ENCODE data around the gene SERPINB4. TPM values are rescaled to one million over a fixed set of nuclear protein-coding genes. Genes with fewer than 3 reads are reported as not detected.

Gene SERPINB4
- total RNA-seq, 2 donors from 2014 or later = 0.24 TPM; not detected in 1

- Mint-ChIP-seq H3K27me3 (ENCODE audit: insufficient read depth) (no peaks in the 10 kb centered on the region), H3K27ac (no peak overlapping the region)
- no peak overlapping the region for H3K4me3 ChIP-seq (ENCODE audit: low read length)
Observed at GRCh38 chr18:63637703-63638102, 6.4 kb downstream of the SERPINB4 start.

DNA sequence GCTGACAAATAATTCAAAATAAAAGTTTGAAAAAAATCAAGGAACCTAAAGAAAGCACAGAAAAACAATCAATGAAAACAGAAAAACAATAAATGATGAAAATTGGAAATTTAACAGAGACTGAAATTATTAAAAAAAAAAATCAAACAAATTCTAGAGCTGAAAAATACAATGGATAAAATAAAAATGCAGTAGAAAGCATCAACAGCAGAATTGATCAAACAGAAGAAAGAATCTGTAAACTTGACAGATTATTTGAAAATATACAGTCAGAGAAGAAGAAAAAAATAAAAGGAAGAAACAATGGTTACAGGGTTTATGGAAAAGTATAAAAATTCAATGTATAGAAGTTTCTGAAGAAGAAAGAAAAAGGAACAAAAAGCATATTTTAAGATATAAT, 16.2 kb downstream of the SERPINB4 start:
- TF ChIP-seq CTCF (conservative IDR thresholded peaks at IDR 0.05) = no peak
- no peak for DNase-seq
- no peaks in the 10 kb centered on the region for H3K4me1 Mint-ChIP-seq
- no peak overlapping the region for H3K27ac ChIP-seq (ENCODE audit: low read depth, low read length)
- H3K4me1 ChIP-seq (ENCODE audit: control insufficient read depth, insufficient read depth, low read length) = no peaks in the 10 kb centered on the region
- no peaks in the 10 kb centered on the region for H3K36me3 ChIP-seq (ENCODE audit: control insufficient read depth, insufficient read depth, low read length)
- peaks cover 5% of the 10 kb centered on the region for H3K36me3 Mint-ChIP-seq (ENCODE audit: low read depth)
- H3K9me3 ChIP-seq (ENCODE audit: control insufficient read depth, low read length) = peaks cover 44% of the 10 kb centered on the region
- H3K27me3 ChIP-seq (ENCODE audit: control insufficient read depth, insufficient read depth, low read length, poor library complexity, severe bottlenecking) = no peaks in the 10 kb centered on the region
- H3K4me3 Mint-ChIP-seq = no peak overlapping the region
- peaks cover 49% of the 10 kb centered on the region for H3K9me3 Mint-ChIP-seq
- no peak overlapping the region for H3K9ac ChIP-seq (ENCODE audit: extremely low read depth, low read length, poor library complexity, severe bottlenecking)
- no peaks in the 10 kb centered on the region for H3K27me3 Mint-ChIP-seq (ENCODE audit: insufficient read depth)
- H3K4me3 ChIP-seq (ENCODE audit: low read length) = no peak overlapping the region
- H3K27ac Mint-ChIP-seq = no peak overlapping the region

More at GRCh38 chr18:63637703-63638102, 6.4 kb downstream of the SERPINB4 start:
- WGBS, 2 experiments (ENCODE audit: insufficient coverage in 1 of 2, insufficient read length in 1 of 2) = 92 to 93% methylated on average over 5 to 6 of the region's 6 CpGs
- Histone ChIP-seq H3K4me1 (ENCODE audit: control insufficient read depth, insufficient read depth, low read length) (no peaks in the 10 kb centered on the region), H3K9ac (ENCODE audit: extremely low read depth, low read length, poor library complexity, severe bottlenecking) (no peak overlapping the region), H3K36me3 (ENCODE audit: control insufficient read depth, insufficient read depth, low read length) (no peaks in the 10 kb centered on the region), H3K9me3 (ENCODE audit: control insufficient read depth, low read length) (no peaks in the 10 kb centered on the region), H3K27me3 (ENCODE audit: control insufficient read depth, insufficient read depth, low read length, poor library complexity, severe bottlenecking) (no peaks in the 10 kb centered on the region), H3K27ac (ENCODE audit: low read depth, low read length) (no peak overlapping the region)
- DNase-seq = no peak
- Mint-ChIP-seq H3K9me3 (no peaks in the 10 kb centered on the region), H3K4me1 (peaks cover 2% of the 10 kb centered on the region), H3K36me3 (ENCODE audit: low read depth) (no peaks in the 10 kb centered on the region), H3K4me3 (no peak overlapping the region)
- TF ChIP-seq CTCF (conservative IDR thresholded peaks at IDR 0.05) = no peak

- H3K4me1 ChIP-seq (ENCODE audit: control insufficient read depth, insufficient read depth, low read length) = no peaks in the 10 kb centered on the region
- Mint-ChIP-seq H3K27ac (no peak overlapping the region), H3K4me1 (no peaks in the 10 kb centered on the region), H3K36me3 (ENCODE audit: low read depth) (peaks cover 5% of the 10 kb centered on the region), H3K27me3 (ENCODE audit: insufficient read depth) (no peaks in the 10 kb centered on the region), H3K4me3 (no peak overlapping the region), H3K9me3 (peaks cover 49% of the 10 kb centered on the region)
- H3K4me3 ChIP-seq (ENCODE audit: low read length) = no peak overlapping the region
- H3K27ac ChIP-seq (ENCODE audit: low read depth, low read length) = no peak overlapping the region
- H3K9ac ChIP-seq (ENCODE audit: extremely low read depth, low read length, poor library complexity, severe bottlenecking) = no peak overlapping the region
- H3K9me3 ChIP-seq (ENCODE audit: control insufficient read depth, low read length) = peaks cover 44% of the 10 kb centered on the region
- no peak for DNase-seq
- no peak for TF ChIP-seq CTCF (conservative IDR thresholded peaks at IDR 0.05)
- no peaks in the 10 kb centered on the region for H3K36me3 ChIP-seq (ENCODE audit: control insufficient read depth, insufficient read depth, low read length)
- WGBS, 2 experiments (ENCODE audit: insufficient coverage in 1 of 2, insufficient read length in 1 of 2) = 81 to 100% methylated on average over 2 to 4 of the region's 4 CpGs
- no peaks in the 10 kb centered on the region for H3K27me3 ChIP-seq (ENCODE audit: control insufficient read depth, insufficient read depth, low read length, poor library complexity, severe bottlenecking)
Observed at GRCh38 chr18:63626431-63626830, 17.6 kb downstream of the SERPINB4 start.
